ENCODE data around the gene IRF9.

Gene IRF9

GRCh38 chr14:24160850-24161804, at the start of gene IRF9:
TSS of gene IRF9 (plus strand) at chr14:24161265. CDS start at chr14:24162145, 880 bp downstream.
- peak; percentile 98 for DNase-seq (ENCODE audit: low read depth)

- no peak for DNase-seq (ENCODE audit: low read depth)
Measured at GRCh38 chr14:24113379-24113800, 47.7 kb upstream of the IRF9 start.

GRCh38 chr14:24113801-24114531, 47.1 kb upstream of the IRF9 start:
- peak; percentile 55 for DNase-seq (ENCODE audit: low read depth)

GRCh38 chr14:24114532-24115421, 46.3 kb upstream of the IRF9 start, which contains the start of the genes DCAF11 and NRL:
TSS of gene DCAF11 (plus strand) at chr14:24114777. CDS start at chr14:24115595, 818 bp downstream.
TSS of gene NRL (minus strand) at chr14:24114949. CDS start at chr14:24082848, 32,101 bp downstream.
- peak; percentile 94 for DNase-seq (ENCODE audit: low read depth)

- DNase-seq (ENCODE audit: low read depth): no peak
Measured at GRCh38 chr14:24115422-24116127, 45.5 kb upstream of the IRF9 start.

- DNase-seq (ENCODE audit: low read depth): no peak
Measured at GRCh38 chr14:24116128-24116814, 44.8 kb upstream of the IRF9 start.

GRCh38 chr14:24117179-24117578, 43.9 kb upstream of the IRF9 start:
- no peak for DNase-seq (ENCODE audit: low read depth)

GRCh38 chr14:24119691-24120090, 41.4 kb upstream of the IRF9 start:
- DNase-seq (ENCODE audit: low read depth): no peak

- no peak for DNase-seq (ENCODE audit: low read depth)
Measured at GRCh38 chr14:24121210-24121609, 39.9 kb upstream of the IRF9 start.

GRCh38 chr14:24122416-24122815, 38.6 kb upstream of the IRF9 start:
- no peak for DNase-seq (ENCODE audit: low read depth)

- no peak for DNase-seq (ENCODE audit: low read depth)
Measured at GRCh38 chr14:24122898-24123297, 38.2 kb upstream of the IRF9 start.

GRCh38 chr14:24123424-24124417, 37.3 kb upstream of the IRF9 start:
- DNase-seq (ENCODE audit: low read depth): no peak

- DNase-seq (ENCODE audit: low read depth): no peak
Measured at GRCh38 chr14:24126939-24127338, 34.1 kb upstream of the IRF9 start.

- DNase-seq (ENCODE audit: low read depth): no peak
Measured at GRCh38 chr14:24127673-24128072, 33.4 kb upstream of the IRF9 start.

- no peak for DNase-seq (ENCODE audit: low read depth)
Measured at GRCh38 chr14:24129410-24129998, 31.6 kb upstream of the IRF9 start.

GRCh38 chr14:24130380-24130716, 30.7 kb upstream of the IRF9 start, which contains the start of gene FITM1:
TSS of gene FITM1 (plus strand) at chr14:24130659. CDS start at chr14:24131564, 905 bp downstream.
- no peak for DNase-seq (ENCODE audit: low read depth)

GRCh38 chr14:24130717-24131548, 30.1 kb upstream of the IRF9 start:
- no peak for DNase-seq (ENCODE audit: low read depth)

GRCh38 chr14:24131549-24131966, 29.5 kb upstream of the IRF9 start:
- DNase-seq (ENCODE audit: low read depth): no peak

Data from stimulated activated CD8-positive, alpha-beta memory T cell treated with anti-CD3 and anti-CD28 coated beads, Interleukin-12 subunit alpha, Interleukin-12 subunit beta, amount 100 ng/mL, for 1 hour (primary cell).